ENCODE measurements around the gene GTF3C2. TPM values are rescaled to one million over a fixed set of nuclear protein-coding genes. Genes with fewer than 3 reads are reported as not detected.

The GTF3C2 gene
- total and polyA plus RNA-seq, 4 donors, result 28.7 to 61.8 (median 43.7) TPM

DNA sequence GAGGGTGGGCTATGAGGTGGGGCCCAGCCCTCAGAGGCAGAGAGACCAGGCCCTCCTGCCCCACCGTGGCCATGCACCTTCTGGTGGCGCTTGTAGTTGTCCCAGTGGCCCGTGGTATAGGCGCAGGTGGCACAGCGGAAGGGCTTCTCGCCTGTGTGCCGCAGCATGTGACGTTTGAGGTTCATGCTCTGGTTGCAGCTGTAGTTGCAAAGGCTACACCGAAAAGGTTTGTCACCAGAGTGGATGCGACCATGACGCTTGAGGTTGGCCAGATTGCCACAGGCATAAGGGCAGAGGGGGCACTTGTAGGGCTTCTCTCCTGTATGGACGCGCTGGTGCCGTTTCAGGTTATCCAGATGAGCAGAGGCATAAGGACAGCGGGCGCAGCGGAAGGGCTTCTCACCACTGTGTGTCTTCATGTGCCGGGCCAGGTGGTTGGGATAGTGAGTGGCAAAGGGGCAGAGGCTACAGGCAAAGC is 21.1 kb upstream of the GTF3C2 start:
- H3K36me3 ChIP-seq (ENCODE audit: control insufficient read depth in 4 of 4, insufficient read depth in 4 of 4, low read length in 4 of 4), result peaks cover 16 to 59% (median 44%) of the 10 kb centered on the region in 4 donors
- no peaks in the 10 kb centered on the region for H3K27me3 ChIP-seq (ENCODE audit: control insufficient read depth in 3 of 3, insufficient read depth in 3 of 3, low read length in 2 of 3)
- H3K27ac ChIP-seq (ENCODE audit: low read depth in 1 of 2, low read length in 1 of 2), result no peak overlapping the region
- DNase-seq, result no peak
- no peaks in the 10 kb centered on the region for H3K9me3 ChIP-seq (ENCODE audit: control insufficient read depth in 4 of 4, insufficient read depth in 3 of 4, low read length in 3 of 4)
- WGBS, 2 donors, result 91 to 92% methylated on average over 18 of the region's 18 CpGs
- H3K4me1 ChIP-seq (ENCODE audit: control insufficient read depth in 5 of 5, insufficient read depth in 5 of 5, low read length in 5 of 5), result peaks cover 4 to 19% (median 5%) of the 10 kb centered on the region in 5 donors
- ATAC-seq (ENCODE audit: insufficient read depth, low FRiP score), result no peak
- TF ChIP-seq, protein P1, sequence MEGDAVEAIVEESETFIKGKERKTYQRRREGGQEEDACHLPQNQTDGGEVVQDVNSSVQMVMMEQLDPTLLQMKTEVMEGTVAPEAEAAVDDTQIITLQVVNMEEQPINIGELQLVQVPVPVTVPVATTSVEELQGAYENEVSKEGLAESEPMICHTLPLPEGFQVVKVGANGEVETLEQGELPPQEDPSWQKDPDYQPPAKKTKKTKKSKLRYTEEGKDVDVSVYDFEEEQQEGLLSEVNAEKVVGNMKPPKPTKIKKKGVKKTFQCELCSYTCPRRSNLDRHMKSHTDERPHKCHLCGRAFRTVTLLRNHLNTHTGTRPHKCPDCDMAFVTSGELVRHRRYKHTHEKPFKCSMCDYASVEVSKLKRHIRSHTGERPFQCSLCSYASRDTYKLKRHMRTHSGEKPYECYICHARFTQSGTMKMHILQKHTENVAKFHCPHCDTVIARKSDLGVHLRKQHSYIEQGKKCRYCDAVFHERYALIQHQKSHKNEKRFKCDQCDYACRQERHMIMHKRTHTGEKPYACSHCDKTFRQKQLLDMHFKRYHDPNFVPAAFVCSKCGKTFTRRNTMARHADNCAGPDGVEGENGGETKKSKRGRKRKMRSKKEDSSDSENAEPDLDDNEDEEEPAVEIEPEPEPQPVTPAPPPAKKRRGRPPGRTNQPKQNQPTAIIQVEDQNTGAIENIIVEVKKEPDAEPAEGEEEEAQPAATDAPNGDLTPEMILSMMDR (IDR thresholded peaks at IDR 0.05; ENCODE audit: control extremely low read depth, extremely low read depth), result no peak
- H3K4me3 ChIP-seq, result no peak overlapping the region
- H3K9ac ChIP-seq (ENCODE audit: insufficient read depth in 1 of 2, low read length in 2 of 2), result no peak overlapping the region

DNA sequence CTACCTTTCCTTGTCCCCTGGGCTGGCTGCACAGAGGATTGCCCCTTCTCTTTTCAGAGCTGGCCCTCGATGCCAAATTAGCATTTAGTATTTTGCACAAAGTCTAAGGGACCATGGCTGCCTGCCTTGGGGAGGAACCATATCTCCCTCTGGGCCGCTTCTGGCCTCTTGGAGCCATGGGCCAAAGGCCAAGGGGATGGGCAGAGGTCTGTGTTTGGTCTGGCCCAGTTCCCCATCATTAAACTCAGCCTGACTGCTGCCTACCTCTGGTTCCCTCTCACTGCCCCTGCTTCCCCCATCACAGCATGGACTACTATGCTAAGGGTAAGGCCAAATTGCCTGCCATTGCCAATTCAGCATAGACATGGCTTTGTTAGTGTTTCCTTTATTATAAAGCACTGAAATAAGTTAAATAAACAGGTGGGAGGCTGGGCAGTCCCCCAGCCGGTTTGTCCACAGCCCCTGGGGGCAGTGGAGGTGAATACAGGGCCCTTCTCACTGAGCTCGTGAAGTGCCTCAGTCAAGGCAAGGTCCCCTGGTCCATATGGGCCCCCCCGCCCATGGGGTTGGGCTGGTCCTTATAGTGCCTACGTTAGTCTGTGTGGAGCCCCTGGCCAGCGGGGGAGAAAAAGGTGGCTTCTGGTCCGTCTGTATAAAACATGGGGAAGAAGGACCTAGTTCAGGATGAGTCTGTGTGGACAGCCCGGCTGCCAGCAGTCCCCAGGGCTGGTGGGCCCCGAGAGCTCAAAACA is 20.5 kb upstream of the GTF3C2 start:
- Histone ChIP-seq H3K27me3 (ENCODE audit: control insufficient read depth in 3 of 3, insufficient read depth in 3 of 3, low read length in 2 of 3) (no peaks in the 10 kb centered on the region), H3K4me1 (ENCODE audit: control insufficient read depth in 5 of 5, insufficient read depth in 5 of 5, low read length in 5 of 5) (peaks cover 4 to 19% (median 10%) of the 10 kb centered on the region in 5 donors), H3K4me3 (no peak overlapping the region), H3K36me3 (ENCODE audit: control insufficient read depth in 4 of 4, insufficient read depth in 4 of 4, low read length in 4 of 4) (peaks cover 16 to 55% (median 47%) of the 10 kb centered on the region in 4 donors), H3K9me3 (ENCODE audit: control insufficient read depth in 4 of 4, insufficient read depth in 3 of 4, low read length in 3 of 4) (no peaks in the 10 kb centered on the region), H3K27ac (ENCODE audit: low read depth in 1 of 2, low read length in 1 of 2) (no peak overlapping the region), H3K9ac (ENCODE audit: insufficient read depth in 1 of 2, low read length in 2 of 2) (no peak overlapping the region)
- ATAC-seq (ENCODE audit: insufficient read depth, low FRiP score) (no peak), DNase-seq (no peak)
- 72 to 82% methylated on average over 10 of the region's 10 CpGs for WGBS, 2 donors
- TF ChIP-seq, protein P1 (IDR thresholded peaks at IDR 0.05; ENCODE audit: control extremely low read depth, extremely low read depth), result no peak

DNA sequence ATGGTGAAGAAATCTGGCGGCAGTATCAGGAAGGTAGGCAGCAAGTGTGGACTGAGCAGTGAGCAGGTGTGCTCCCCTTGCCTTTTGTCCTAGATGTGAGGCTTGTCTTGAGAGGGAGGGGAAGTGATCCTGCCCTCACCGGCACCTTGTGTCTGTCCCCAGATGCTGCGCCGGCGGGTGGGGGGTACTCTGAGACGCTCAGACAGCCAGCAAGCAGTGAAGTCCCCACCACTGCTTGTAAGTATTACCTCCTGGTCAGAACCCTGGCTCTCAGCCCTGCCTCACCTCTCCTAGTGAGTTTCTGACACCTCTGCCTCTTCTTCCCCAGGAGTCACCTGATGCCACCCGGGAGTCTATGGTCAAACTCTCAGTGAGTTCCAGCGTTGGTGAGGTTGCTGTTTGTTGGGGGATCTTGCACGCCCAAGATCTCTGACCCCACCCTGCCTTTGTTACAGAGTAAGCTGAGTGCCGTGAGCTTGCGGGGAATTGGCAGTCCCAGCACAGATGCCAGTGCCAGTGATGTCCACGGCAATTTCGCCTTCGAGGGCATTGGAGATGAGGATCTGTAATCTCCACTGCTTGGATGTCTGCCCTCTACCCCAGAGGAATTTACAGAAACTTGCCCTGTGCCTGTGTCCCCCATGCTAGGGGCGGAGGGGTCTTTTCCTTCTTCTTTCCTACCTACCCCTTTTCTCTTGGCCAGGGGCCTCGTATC is 19.7 kb upstream of the GTF3C2 start:
- no peak overlapping the region for H3K9ac ChIP-seq (ENCODE audit: insufficient read depth in 1 of 2, low read length in 2 of 2)
- ATAC-seq (ENCODE audit: insufficient read depth, low FRiP score), result no peak
- no peak overlapping the region for H3K4me3 ChIP-seq
- peaks cover 2 to 23% (median 12%) of the 10 kb centered on the region in 5 donors for H3K4me1 ChIP-seq (ENCODE audit: control insufficient read depth in 5 of 5, insufficient read depth in 5 of 5, low read length in 5 of 5)
- peaks cover 16 to 55% (median 45%) of the 10 kb centered on the region in 4 donors for H3K36me3 ChIP-seq (ENCODE audit: control insufficient read depth in 4 of 4, insufficient read depth in 4 of 4, low read length in 4 of 4)
- TF ChIP-seq, protein P1 (IDR thresholded peaks at IDR 0.05; ENCODE audit: control extremely low read depth, extremely low read depth), result no peak
- no peaks in the 10 kb centered on the region for H3K9me3 ChIP-seq (ENCODE audit: control insufficient read depth in 4 of 4, insufficient read depth in 3 of 4, low read length in 3 of 4)
- DNase-seq, result no peak
- H3K27me3 ChIP-seq (ENCODE audit: control insufficient read depth in 3 of 3, insufficient read depth in 3 of 3, low read length in 2 of 3), result no peaks in the 10 kb centered on the region
- WGBS, 2 donors, result 90 to 91% methylated on average over 16 of the region's 16 CpGs
- H3K27ac ChIP-seq (ENCODE audit: low read depth in 1 of 2, low read length in 1 of 2), result no peak overlapping the region
